Measurements from ENCODE around the gene MGAT4D. TPM values are rescaled to one million over a fixed set of nuclear protein-coding genes. Genes with fewer than 3 reads are reported as not detected.

Gene MGAT4D
- polyA plus RNA-seq, 1 donor (not counting 4 experiments of a cell fraction or from before 2014, with no cell fraction given), result not detected

- H3K9me3 ChIP-seq (ENCODE audit: control insufficient read depth, low read depth, low read length), result no peaks in the 10 kb centered on the region
- dilution Hi-C loops (cut with MboI; ENCODE audit: extremely low pct_ligation_motif_present, low sequenced_read_pairs), result no loop called here
- H3K4me3 ChIP-seq (ENCODE audit: control insufficient read depth in 2 of 3, extremely low read depth in 1 of 3, insufficient read depth in 2 of 3, low read depth in 1 of 3, low read length in 3 of 3), result no peak overlapping the region
- no peak overlapping the region for H2AFZ ChIP-seq (ENCODE audit: control insufficient read depth, low read length)
- H3K79me2 ChIP-seq (ENCODE audit: control insufficient read depth, insufficient read depth, low read length), result no peaks in the 10 kb centered on the region
- H3K27me3 ChIP-seq (ENCODE audit: control insufficient read depth, extremely low read depth, insufficient read depth, low read length), result peaks cover 40% of the 10 kb centered on the region
- H3K9me1 ChIP-seq (ENCODE audit: control insufficient read depth, extremely low read depth, insufficient read depth, low read length), result no peaks in the 10 kb centered on the region
- DNase-seq (ENCODE audit: low read depth, low spot score), result no peak
- H4K20me1 ChIP-seq (ENCODE audit: control insufficient read depth, extremely low read depth, insufficient read depth, low read length), result no peaks in the 10 kb centered on the region
- no peak overlapping the region for H3K4me2 ChIP-seq (ENCODE audit: control insufficient read depth, extremely low read depth, insufficient read depth, low read depth, low read length)
- no peak overlapping the region for H3K9ac ChIP-seq (ENCODE audit: control insufficient read depth, extremely low read depth, insufficient read depth, low read length)
- H3K4me1 ChIP-seq (ENCODE audit: control insufficient read depth, extremely low read depth, insufficient read depth, low read length), result no peaks in the 10 kb centered on the region
- H3K36me3 ChIP-seq (ENCODE audit: control insufficient read depth in 2 of 2, extremely low read depth in 1 of 2, insufficient read depth in 2 of 2, low read length in 2 of 2), result no peaks in the 10 kb centered on the region
- no peak overlapping the region for H3K27ac ChIP-seq (ENCODE audit: control insufficient read depth, insufficient read depth, low read length)
- TF ChIP-seq EZH2 (IDR thresholded peaks at IDR 0.05; ENCODE audit: low read length) (no peak), CTCF (optimal IDR thresholded peaks at IDR 0.05 in 1 of 3, IDR thresholded peaks at IDR 0.05 in 1 of 3, conservative IDR thresholded peaks at IDR 0.05 in 1 of 3; ENCODE audit: extremely low read depth in 1 of 3, insufficient read depth in 2 of 3, low read length in 3 of 3) (no peak)
- FAIRE-seq, result no peak
Observed at GRCh38 chr4:140497405-140497746, 717 bp downstream of the MGAT4D start.

- Histone ChIP-seq H3K27me3 (ENCODE audit: control insufficient read depth, extremely low read depth, insufficient read depth, low read length) (no peaks in the 10 kb centered on the region), H3K36me3 (ENCODE audit: control insufficient read depth in 2 of 2, extremely low read depth in 1 of 2, insufficient read depth in 2 of 2, low read length in 2 of 2) (no peaks in the 10 kb centered on the region), H3K79me2 (ENCODE audit: control insufficient read depth, insufficient read depth, low read length) (no peaks in the 10 kb centered on the region), H2AFZ (ENCODE audit: control insufficient read depth, low read length) (no peak overlapping the region), H3K9me3 (ENCODE audit: control insufficient read depth, low read depth, low read length) (no peaks in the 10 kb centered on the region), H3K4me1 (ENCODE audit: control insufficient read depth, extremely low read depth, insufficient read depth, low read length) (no peaks in the 10 kb centered on the region), H3K9ac (ENCODE audit: control insufficient read depth, extremely low read depth, insufficient read depth, low read length) (no peak overlapping the region), H3K4me3 (ENCODE audit: control insufficient read depth in 2 of 3, extremely low read depth in 1 of 3, insufficient read depth in 2 of 3, low read depth in 1 of 3, low read length in 3 of 3) (no peak overlapping the region), H3K4me2 (ENCODE audit: control insufficient read depth, extremely low read depth, insufficient read depth, low read depth, low read length) (no peak overlapping the region), H3K27ac (ENCODE audit: control insufficient read depth, insufficient read depth, low read length) (no peak overlapping the region), H4K20me1 (ENCODE audit: control insufficient read depth, extremely low read depth, insufficient read depth, low read length) (no peaks in the 10 kb centered on the region), H3K9me1 (ENCODE audit: control insufficient read depth, extremely low read depth, insufficient read depth, low read length) (no peaks in the 10 kb centered on the region)
- FAIRE-seq (no peak), DNase-seq (ENCODE audit: low read depth, low spot score) (no peak)
- dilution Hi-C loops (cut with MboI; ENCODE audit: extremely low pct_ligation_motif_present, low sequenced_read_pairs), result no loop called here
- TF ChIP-seq CTCF (optimal IDR thresholded peaks at IDR 0.05 in 1 of 3, IDR thresholded peaks at IDR 0.05 in 1 of 3, conservative IDR thresholded peaks at IDR 0.05 in 1 of 3; ENCODE audit: extremely low read depth in 1 of 3, insufficient read depth in 2 of 3, low read length in 3 of 3), result no peak
- TF ChIP-seq EZH2 (IDR thresholded peaks at IDR 0.05; ENCODE audit: low read length), result no peak
Observed at GRCh38 chr4:140485939-140486338, 12.2 kb downstream of the MGAT4D start.

Data from keratinocyte (primary cell).